H9 (cell line): ENCODE results near the gene ERCC8. TPM values are rescaled to one million over a fixed set of nuclear protein-coding genes. Genes with fewer than 3 reads are reported as not detected.

ENCODE experiments used
- DNase-seq: peaks from one replicate; pipeline ENCODE4 v3.0.0-alpha.2; 2017
- H2AFZ ChIP-seq: one replicate; pipeline ENCODE4 v1.6.1; 2013; ENCODE audit warnings: mild to moderate bottlenecking, low read length, control low read depth, moderate library complexity
- H2AK5ac ChIP-seq: 2 replicates; pipeline ENCODE4 v1.6.1; 2013; ENCODE audit warnings: low read length, control low read depth, mixed read lengths; ENCODE audit not compliant: insufficient read length
- H2BK120ac ChIP-seq: one replicate; pipeline ENCODE4 v1.6.1; 2013; ENCODE audit warnings: low read depth, mild to moderate bottlenecking, low read length, control low read depth, inconsistent platforms; ENCODE audit not compliant: poor library complexity, severe bottlenecking
- H2BK12ac ChIP-seq: 2 replicates; pipeline ENCODE4 v1.6.1; 2013; ENCODE audit warnings: low read length, control low read depth, mixed read lengths, low read depth; ENCODE audit not compliant: insufficient read length
- H2BK15ac ChIP-seq: 2 replicates; pipeline ENCODE4 v1.6.1; 2013; ENCODE audit warnings: low read depth, low read length, control low read depth
- H2BK20ac ChIP-seq: one replicate; pipeline ENCODE4 v1.6.1; 2013; ENCODE audit warnings: low read depth, mild to moderate bottlenecking, low read length, control low read depth, inconsistent platforms; ENCODE audit not compliant: poor library complexity, severe bottlenecking
- H2BK5ac ChIP-seq: 2 replicates; pipeline ENCODE4 v1.6.1; 2013; ENCODE audit warnings: low read length, control low read depth, mixed read lengths; ENCODE audit not compliant: insufficient read length
- H3K14ac ChIP-seq: 2 replicates; pipeline ENCODE4 v1.6.1; 2013; ENCODE audit warnings: low read length, control low read depth; ENCODE audit not compliant: insufficient read depth
- H3K18ac ChIP-seq: 2 replicates; pipeline ENCODE4 v1.6.1; 2013; ENCODE audit warnings: low read depth, mild to moderate bottlenecking, mixed read lengths, low read length, control low read depth; ENCODE audit not compliant: insufficient read length
- H3K23ac ChIP-seq: 2 replicates; pipeline ENCODE4 v1.6.1; 2013; ENCODE audit warnings: low read length, control low read depth, mixed read lengths, low read depth; ENCODE audit not compliant: insufficient read length
- H3K23me2 ChIP-seq: 2 replicates; pipeline ENCODE4 v1.6.1; 2013; ENCODE audit warnings: low read depth, mild to moderate bottlenecking, mixed read lengths, low read length, control low read depth; ENCODE audit not compliant: insufficient read length, poor library complexity, severe bottlenecking
- H3K27ac ChIP-seq: 2 replicates; pipeline ENCODE4 v1.5.1; 2013; ENCODE audit warnings: low read length, control low read depth, mixed read lengths, low read depth; ENCODE audit not compliant: insufficient read length
- H3K27me3 ChIP-seq: 2 replicates; pipeline ENCODE4 v1.6.1; 2013; ENCODE audit warnings: low read length, control low read depth, inconsistent platforms; ENCODE audit not compliant: insufficient read depth
- H3K4ac ChIP-seq: 2 replicates; pipeline ENCODE4 v1.6.1; 2013; ENCODE audit warnings: low read depth, mild to moderate bottlenecking, control low read depth, inconsistent platforms, low read length, moderate library complexity
- H3K4me1 ChIP-seq: 2 replicates; pipeline ENCODE4 v1.6.1; 2013; ENCODE audit warnings: low read length, control low read depth, inconsistent platforms; ENCODE audit not compliant: insufficient read depth
- H3K4me2 ChIP-seq: 2 replicates; pipeline ENCODE4 v1.6.1; 2013; ENCODE audit warnings: low read length, control low read depth, mixed read lengths; ENCODE audit not compliant: insufficient read length, insufficient read depth
- H3K56ac ChIP-seq: 2 replicates; pipeline ENCODE4 v1.6.1; 2013; ENCODE audit warnings: low read depth, mild to moderate bottlenecking, mixed read lengths, low read length, control low read depth; ENCODE audit not compliant: insufficient read length
- H3K79me1 ChIP-seq: 2 replicates; pipeline ENCODE4 v1.6.1; 2013; ENCODE audit warnings: low read depth, mild to moderate bottlenecking, moderate library complexity, low read length, control low read depth, inconsistent platforms; ENCODE audit not compliant: insufficient read depth, poor library complexity, severe bottlenecking
- H3K79me2 ChIP-seq: 2 replicates; pipeline ENCODE4 v1.6.1; 2013; ENCODE audit warnings: low read length, control low read depth, inconsistent platforms; ENCODE audit not compliant: insufficient read depth
- H3K9ac ChIP-seq: 2 replicates; pipeline ENCODE4 v1.6.1; 2013; ENCODE audit warnings: low read length, control low read depth, mixed read lengths; ENCODE audit not compliant: insufficient read length; ENCODE audit errors: extremely low read depth
- H3K9me3 ChIP-seq: one replicate; pipeline ENCODE4 v1.6.1; 2013; ENCODE audit warnings: low read depth, low read length, inconsistent platforms; ENCODE audit not compliant: control insufficient read depth
- H3T11ph ChIP-seq: one replicate; pipeline ENCODE4 v1.6.1; 2013; ENCODE audit warnings: mild to moderate bottlenecking, low read length, control low read depth, inconsistent platforms
- H4K20me1 ChIP-seq: one replicate; pipeline ENCODE4 v1.6.1; 2013; ENCODE audit not compliant: control insufficient read depth, insufficient read length, insufficient read depth
- H4K5ac ChIP-seq: 2 replicates; pipeline ENCODE4 v1.6.1; 2013; ENCODE audit warnings: low read depth, mild to moderate bottlenecking, mixed read lengths, low read length, control low read depth; ENCODE audit not compliant: insufficient read length
- H4K8ac ChIP-seq: replicated peaks from 2 replicates; pipeline ENCODE4 v1.6.1; 2013; ENCODE audit warnings: low read length, control low read depth, mixed read lengths, low read depth; ENCODE audit not compliant: insufficient read length
- H4K91ac ChIP-seq: 2 replicates; pipeline ENCODE4 v1.6.1; 2013; ENCODE audit warnings: low read depth, mild to moderate bottlenecking, moderate library complexity, mixed read lengths, low read length, control low read depth; ENCODE audit not compliant: insufficient read length
- H3K27ac Mint-ChIP-seq, 3 experiments: 2 replicates in 2 of 3; 3 replicates in 1 of 3; pipeline ENCODE4 v1.8.0; 2020 to 2021; ENCODE audit warnings: mixed read lengths in 3 of 3, mild to moderate bottlenecking in 1 of 3, moderate library complexity in 1 of 3
- H3K27me3 Mint-ChIP-seq: 2 replicates; pipeline ENCODE4 v1.8.0; 2021; ENCODE audit warnings: low read depth, mild to moderate bottlenecking, moderate library complexity, mixed read lengths
- H3K36me3 Mint-ChIP-seq, 3 experiments: 2 replicates in 2 of 3; 3 replicates in 1 of 3; pipeline ENCODE4 v1.8.0; 2020 to 2021; ENCODE audit warnings: low read depth in 3 of 3, mixed read lengths in 3 of 3; ENCODE audit not compliant: insufficient read depth in 1 of 3
- H3K4me1 Mint-ChIP-seq, 2 experiments: 2 replicates each; pipeline ENCODE4 v1.8.0; 2020; ENCODE audit warnings: mixed read lengths in 2 of 2
- H3K4me3 Mint-ChIP-seq, 2 experiments: 2 replicates in 1 of 2; 3 replicates in 1 of 2; pipeline ENCODE4 v1.8.0; 2020 to 2021; ENCODE audit warnings: mild to moderate bottlenecking in 2 of 2, mixed read lengths in 2 of 2, moderate library complexity in 1 of 2
- H3K9me3 Mint-ChIP-seq, 2 experiments: 2 replicates in 1 of 2; 3 replicates in 1 of 2; pipeline ENCODE4 v1.8.0; 2020; ENCODE audit warnings: mild to moderate bottlenecking in 2 of 2, mixed read lengths in 2 of 2, moderate library complexity in 1 of 2
- CTCF ChIP-seq: fragments of 200-600 bp; sonication (generic); conservative IDR thresholded peaks from 3 replicates; pipeline ENCODE4 v1.8.0; 2021; ENCODE audit warnings: antibody characterized with exemption, mild to moderate bottlenecking
- WGBS: extraction: QIAGEN DNeasy Blood & Tissue Kit; methylation state at CpG from one replicate; pipeline ENCODE4 v1.1.7; 2013; ENCODE audit warnings: missing lambda C conversion rate, low lambda C conversion rate, mixed read lengths; ENCODE audit not compliant: insufficient read length; ENCODE audit errors: extremely low coverage; 5-methylcytosine and 5-hydroxymethylcytosine counted together
- total RNA-seq: library from RNA; stranded (reverse); gene quantifications from 2 replicates; pipeline ENCODE4 v1.2.1, GENCODE V29; 2021

Gene ERCC8
- total RNA-seq, 1 experiment from 2014 or later, result 18.0 TPM

GRCh38 chr5:60835554-60835953 is 109.3 kb downstream of the ERCC8 start:
- DNase-seq, result no peak
- Histone ChIP-seq H4K8ac (no peak overlapping the region), H3K4me2 (no peak overlapping the region), H3K27me3 (no peaks in the 10 kb centered on the region), H3K79me1 (no peaks in the 10 kb centered on the region), H3K79me2 (no peaks in the 10 kb centered on the region), H2BK120ac (no peak overlapping the region), H2BK20ac (no peak overlapping the region), H3K56ac (no peak overlapping the region), H3K14ac (no peak overlapping the region), H3K18ac (no peak overlapping the region), H2BK5ac (no peak overlapping the region), H3K4ac (no peak overlapping the region), H2AK5ac (peak overlapping the region; percentile 89), H3K27ac (no peak overlapping the region), H3K4me1 (peaks cover 6% of the 10 kb centered on the region; the same call in 1 of the 2 replicates), H4K20me1 (no peaks in the 10 kb centered on the region), H2BK15ac (no peak overlapping the region), H2AFZ (no peak overlapping the region), H3K9ac (no peak overlapping the region), H3K23ac (no peak overlapping the region), H3K9me3 (no peaks in the 10 kb centered on the region), H3K23me2 (no peaks in the 10 kb centered on the region), H4K5ac (no peak overlapping the region), H2BK12ac (no peak overlapping the region), H3T11ph (no peak overlapping the region), H4K91ac (no peak overlapping the region)
- Mint-ChIP-seq H3K27ac (peak overlapping the region in 1 of 3 experiments; percentile 24; a peak in 1 of 7 replicates), H3K4me3 (no peak overlapping the region), H3K9me3 (no peaks in the 10 kb centered on the region), H3K4me1 (peaks cover 23% of the 10 kb centered on the region in 2 experiments), H3K36me3 (no peaks in the 10 kb centered on the region), H3K27me3 (no peaks in the 10 kb centered on the region; the same call in 1 of the 2 replicates)
- 100% methylated on average over 2 of the region's 5 CpGs for WGBS
- TF ChIP-seq CTCF, result no peak
